ENCODE data around the gene GJB1.
"Not testable (repeated sequence)": the region's sequence is repeated elsewhere in the genome, so short reads cannot be mapped to it uniquely, and the experiment has no call there.

GJB1 gene

GRCh38 chrX:71222929-71223328 lies at the start of gene GJB1:
Gene GJB1, plus strand, starts transcription at chrX:71223224. Its CDS starts 484 bp downstream, at chrX:71223708.
- no peak for DNase-seq (ENCODE audit: low read depth)

- DNase-seq (ENCODE audit: low read depth), result no peak
Observed at GRCh38 chrX:71173440-71173839, 49.6 kb upstream of the GJB1 start.

- DNase-seq (ENCODE audit: low read depth), result no peak
Observed at GRCh38 chrX:71174795-71175194, 48.2 kb upstream of the GJB1 start.

- DNase-seq (ENCODE audit: low read depth), result no peak
Observed at GRCh38 chrX:71175531-71175930, 47.5 kb upstream of the GJB1 start.

GRCh38 chrX:71177327-71177726 lies 45.7 kb upstream of the GJB1 start:
- DNase-seq (ENCODE audit: low read depth), result no peak

GRCh38 chrX:71178908-71179307 lies 44.1 kb upstream of the GJB1 start:
- peak; percentile 24 for DNase-seq (ENCODE audit: low read depth)

GRCh38 chrX:71180579-71181265 lies 42.3 kb upstream of the GJB1 start:
- not testable (repeated sequence) for DNase-seq (ENCODE audit: low read depth)

GRCh38 chrX:71181558-71181909 lies 41.5 kb upstream of the GJB1 start:
- peak; percentile 27 for DNase-seq (ENCODE audit: low read depth)

- peak; percentile 77 for DNase-seq (ENCODE audit: low read depth)
Observed at GRCh38 chrX:71181910-71182799, 40.9 kb upstream of the GJB1 start.

- no peak for DNase-seq (ENCODE audit: low read depth)
Observed at GRCh38 chrX:71182871-71183270, 40.2 kb upstream of the GJB1 start.

- no peak for DNase-seq (ENCODE audit: low read depth)
Observed at GRCh38 chrX:71183341-71183740, 39.7 kb upstream of the GJB1 start.

- DNase-seq (ENCODE audit: low read depth), result no peak
Observed at GRCh38 chrX:71184092-71184491, 38.9 kb upstream of the GJB1 start.

GRCh38 chrX:71184803-71185495 lies 38.1 kb upstream of the GJB1 start:
- no peak for DNase-seq (ENCODE audit: low read depth)

- no peak for DNase-seq (ENCODE audit: low read depth)
Observed at GRCh38 chrX:71191248-71191647, 31.8 kb upstream of the GJB1 start.

GRCh38 chrX:71195964-71196649 lies 26.9 kb upstream of the GJB1 start:
- no peak for DNase-seq (ENCODE audit: low read depth)

GRCh38 chrX:71198066-71198465 lies 25.0 kb upstream of the GJB1 start:
- DNase-seq (ENCODE audit: low read depth), result no peak

- no peak for DNase-seq (ENCODE audit: low read depth)
Observed at GRCh38 chrX:71199252-71200008, 23.6 kb upstream of the GJB1 start.

GRCh38 chrX:71210816-71211215 lies 12.2 kb upstream of the GJB1 start:
- no peak for DNase-seq (ENCODE audit: low read depth)

GRCh38 chrX:71212536-71212935 lies 10.5 kb upstream of the GJB1 start:
- DNase-seq (ENCODE audit: low read depth), result no peak

- no peak for DNase-seq (ENCODE audit: low read depth)
Observed at GRCh38 chrX:71214152-71214551, 8.9 kb upstream of the GJB1 start.

GRCh38 chrX:71214604-71215337 lies 8.3 kb upstream of the GJB1 start:
- DNase-seq (ENCODE audit: low read depth), result no peak

All from stimulated activated CD4-positive, alpha-beta T cell treated with anti-CD3 and anti-CD28 coated beads, Interleukin-2, amount 100 ng/mL, for 4 hours (primary cell).